ENCODE results near the gene SCPEP1. TPM values are rescaled to one million over a fixed set of nuclear protein-coding genes. Genes with fewer than 3 reads are reported as not detected.

SCPEP1 gene
- total and polyA plus RNA-seq, 2 of the 13 experiments (the other 11 are each of a cell fraction or from before 2014, with no cell fraction given), result 24.3 to 27.3 TPM

DNA sequence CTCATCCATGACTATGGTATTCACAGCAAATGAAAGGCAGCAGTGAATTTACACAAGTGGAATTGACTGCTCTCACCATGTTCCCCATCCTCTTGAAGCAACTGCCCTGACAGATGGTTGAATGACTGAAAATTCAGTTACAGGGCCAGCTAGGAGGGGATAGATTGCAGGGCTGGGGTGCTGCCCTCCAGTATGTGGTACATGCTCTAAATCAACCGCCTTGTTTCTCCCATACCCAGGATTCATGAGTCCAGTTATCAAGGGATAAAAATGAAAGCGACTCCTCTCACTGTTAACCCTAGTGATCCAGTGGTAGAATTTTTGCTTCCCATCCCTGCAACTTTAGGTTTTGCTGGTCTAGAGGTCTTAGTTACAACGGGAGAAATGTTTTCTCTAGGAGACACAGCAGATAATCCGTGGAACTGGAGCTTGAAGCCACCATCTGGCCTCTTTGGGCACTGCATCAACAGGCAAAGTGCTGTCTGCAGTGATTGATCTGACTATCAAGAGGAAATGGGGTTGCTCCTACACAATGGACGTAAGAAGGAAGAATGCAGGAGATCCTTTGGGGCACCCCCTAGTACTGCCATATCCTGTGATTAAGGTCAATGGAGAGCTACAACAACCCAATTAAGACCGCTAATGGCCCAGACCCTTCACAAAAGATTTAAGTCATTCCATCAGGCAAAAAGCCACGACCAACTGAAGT lies 32.0 kb downstream of the SCPEP1 start:
- ATAC-seq, result peak; percentile 96
- no TSS peak for BruUV-seq (replicated peaks)
- intact Hi-C loops (cut with micrococcal nuclease; ENCODE audit: unreplicated experiment) (loop anchor here (1.0 to 5.0 kb wide), 2 partner anchors 102 to 191 kb away; no protein-coding TSS in a partner anchor), in situ Hi-C loops (cut with HindIII; ENCODE audit: extremely low pct_ligation_motif_present, low pct_unique_long_range_greater_than_20kb) (loop anchor here (10.0 kb wide), 1 partner anchor 105 kb away; no protein-coding TSS in a partner anchor)
- no peak overlapping the region for H3K4me3 ChIP-seq (replicated peaks in 1 of 3; ENCODE audit: insufficient read depth in 1 of 3, low read depth in 2 of 3, low read length in 3 of 3)
- ChIA-PET POLR2A (no interaction called here), CTCF (ENCODE audit: low intra/inter-chr PET ratio, low total read pairs) (interaction anchor here (0.7 kb wide), 1 partner anchor 104 kb away, joined by 3 read pairs; no protein-coding TSS in a partner anchor)
- no peaks in the 10 kb centered on the region for H3K9me3 ChIP-seq (ENCODE audit: low read length)
- H3K79me2 ChIP-seq (ENCODE audit: insufficient read depth, low read length), result no peaks in the 10 kb centered on the region
- WGBS (ENCODE audit: low lambda C conversion rate), result 19% methylated on average over 7 of the region's 7 CpGs
- H3K9ac ChIP-seq (ENCODE audit: insufficient read depth, low read depth, low read length), result no peak overlapping the region
- peak; percentile 43 for DNase-seq (ENCODE audit: low spot score)
- H2AFZ ChIP-seq (ENCODE audit: low read length), result peak overlapping the region; percentile 47
- H3K4me2 ChIP-seq (ENCODE audit: low read depth, low read length), result peak overlapping the region; percentile 19; the same call in 1 of the 2 replicates
- FAIRE-seq, result peak; percentile 99
- H3K36me3 ChIP-seq (replicated peaks in 1 of 2; ENCODE audit: control insufficient read depth in 1 of 2, insufficient read depth in 2 of 2, low read length in 2 of 2), result no peaks in the 10 kb centered on the region
- no peaks in the 10 kb centered on the region for H3K27me3 ChIP-seq (ENCODE audit: control insufficient read depth in 1 of 2, insufficient read depth in 2 of 2, low read length in 2 of 2)
- H4K20me1 ChIP-seq (ENCODE audit: insufficient read depth, low read length), result no peaks in the 10 kb centered on the region
- no peaks in the 10 kb centered on the region for H3K4me1 ChIP-seq (ENCODE audit: insufficient read depth, low read length)
- H3K27ac ChIP-seq (ENCODE audit: extremely low read length, insufficient read depth, low read length), result no peak overlapping the region
- TF ChIP-seq ZNF441 (CRISPR knock-in tag; IDR thresholded peaks at IDR 0.05; ENCODE audit: borderline replicate concordance), result peak; percentile 39; the same call in 1 of the 2 replicates
- no peak for TF ChIP-seq ZBTB7B (CRISPR knock-in tag; IDR thresholded peaks at IDR 0.05)
- TF ChIP-seq FOXC1 (CRISPR knock-in tag; IDR thresholded peaks at IDR 0.05; ENCODE audit: borderline replicate concordance), result 0 out of 2 replicates have a peak, but pooled peaks have one; percentile 16
- peak; percentile 72 for TF ChIP-seq STAG1 (CRISPR knock-in tag; IDR thresholded peaks at IDR 0.05)
- TF ChIP-seq ZNF891 (CRISPR knock-in tag; IDR thresholded peaks at IDR 0.05), result no peak
- 0 out of 2 replicates have a peak, but pooled peaks have one; percentile 25 for TF ChIP-seq NCOA5 (CRISPR knock-in tag; IDR thresholded peaks at IDR 0.05)
- TF ChIP-seq FOXJ3 (CRISPR knock-in tag; IDR thresholded peaks at IDR 0.05; ENCODE audit: borderline replicate concordance), result 0 out of 2 replicates have a peak, but pooled peaks have one; percentile 34
- 0 out of 4 replicates have a peak, but pooled peaks of 1 of the 2 experiments have one; percentile 36 for TF ChIP-seq KLF16 (CRISPR knock-in tag; IDR thresholded peaks at IDR 0.05)
- TF ChIP-seq, protein P1, sequence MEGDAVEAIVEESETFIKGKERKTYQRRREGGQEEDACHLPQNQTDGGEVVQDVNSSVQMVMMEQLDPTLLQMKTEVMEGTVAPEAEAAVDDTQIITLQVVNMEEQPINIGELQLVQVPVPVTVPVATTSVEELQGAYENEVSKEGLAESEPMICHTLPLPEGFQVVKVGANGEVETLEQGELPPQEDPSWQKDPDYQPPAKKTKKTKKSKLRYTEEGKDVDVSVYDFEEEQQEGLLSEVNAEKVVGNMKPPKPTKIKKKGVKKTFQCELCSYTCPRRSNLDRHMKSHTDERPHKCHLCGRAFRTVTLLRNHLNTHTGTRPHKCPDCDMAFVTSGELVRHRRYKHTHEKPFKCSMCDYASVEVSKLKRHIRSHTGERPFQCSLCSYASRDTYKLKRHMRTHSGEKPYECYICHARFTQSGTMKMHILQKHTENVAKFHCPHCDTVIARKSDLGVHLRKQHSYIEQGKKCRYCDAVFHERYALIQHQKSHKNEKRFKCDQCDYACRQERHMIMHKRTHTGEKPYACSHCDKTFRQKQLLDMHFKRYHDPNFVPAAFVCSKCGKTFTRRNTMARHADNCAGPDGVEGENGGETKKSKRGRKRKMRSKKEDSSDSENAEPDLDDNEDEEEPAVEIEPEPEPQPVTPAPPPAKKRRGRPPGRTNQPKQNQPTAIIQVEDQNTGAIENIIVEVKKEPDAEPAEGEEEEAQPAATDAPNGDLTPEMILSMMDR (CRISPR knock-in tag; IDR thresholded peaks at IDR 0.05), result peak; percentile 80
- TF ChIP-seq NBN (conservative IDR thresholded peaks at IDR 0.05), result no peak
- TF ChIP-seq, protein P2, sequence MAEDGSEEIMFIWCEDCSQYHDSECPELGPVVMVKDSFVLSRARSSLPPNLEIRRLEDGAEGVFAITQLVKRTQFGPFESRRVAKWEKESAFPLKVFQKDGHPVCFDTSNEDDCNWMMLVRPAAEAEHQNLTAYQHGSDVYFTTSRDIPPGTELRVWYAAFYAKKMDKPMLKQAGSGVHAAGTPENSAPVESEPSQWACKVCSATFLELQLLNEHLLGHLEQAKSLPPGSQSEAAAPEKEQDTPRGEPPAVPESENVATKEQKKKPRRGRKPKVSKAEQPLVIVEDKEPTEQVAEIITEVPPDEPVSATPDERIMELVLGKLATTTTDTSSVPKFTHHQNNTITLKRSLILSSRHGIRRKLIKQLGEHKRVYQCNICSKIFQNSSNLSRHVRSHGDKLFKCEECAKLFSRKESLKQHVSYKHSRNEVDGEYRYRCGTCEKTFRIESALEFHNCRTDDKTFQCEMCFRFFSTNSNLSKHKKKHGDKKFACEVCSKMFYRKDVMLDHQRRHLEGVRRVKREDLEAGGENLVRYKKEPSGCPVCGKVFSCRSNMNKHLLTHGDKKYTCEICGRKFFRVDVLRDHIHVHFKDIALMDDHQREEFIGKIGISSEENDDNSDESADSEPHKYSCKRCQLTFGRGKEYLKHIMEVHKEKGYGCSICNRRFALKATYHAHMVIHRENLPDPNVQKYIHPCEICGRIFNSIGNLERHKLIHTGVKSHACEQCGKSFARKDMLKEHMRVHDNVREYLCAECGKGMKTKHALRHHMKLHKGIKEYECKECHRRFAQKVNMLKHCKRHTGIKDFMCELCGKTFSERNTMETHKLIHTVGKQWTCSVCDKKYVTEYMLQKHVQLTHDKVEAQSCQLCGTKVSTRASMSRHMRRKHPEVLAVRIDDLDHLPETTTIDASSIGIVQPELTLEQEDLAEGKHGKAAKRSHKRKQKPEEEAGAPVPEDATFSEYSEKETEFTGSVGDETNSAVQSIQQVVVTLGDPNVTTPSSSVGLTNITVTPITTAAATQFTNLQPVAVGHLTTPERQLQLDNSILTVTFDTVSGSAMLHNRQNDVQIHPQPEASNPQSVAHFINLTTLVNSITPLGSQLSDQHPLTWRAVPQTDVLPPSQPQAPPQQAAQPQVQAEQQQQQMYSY (CRISPR knock-in tag; IDR thresholded peaks at IDR 0.05), result no peak
- TF ChIP-seq ISL2 (CRISPR knock-in tag; IDR thresholded peaks at IDR 0.05), result no peak
- peak; percentile 59; the same call in 1 of the 2 replicates for TF ChIP-seq FOXK1 (CRISPR knock-in tag; IDR thresholded peaks at IDR 0.05; ENCODE audit: borderline replicate concordance, low read depth)
- TF ChIP-seq SMC3 (IDR thresholded peaks at IDR 0.05; ENCODE audit: low read length), result peak; percentile 61
- no peak for TF ChIP-seq STAT5B (CRISPR knock-in tag; IDR thresholded peaks at IDR 0.05)
- TF ChIP-seq, protein P3, sequence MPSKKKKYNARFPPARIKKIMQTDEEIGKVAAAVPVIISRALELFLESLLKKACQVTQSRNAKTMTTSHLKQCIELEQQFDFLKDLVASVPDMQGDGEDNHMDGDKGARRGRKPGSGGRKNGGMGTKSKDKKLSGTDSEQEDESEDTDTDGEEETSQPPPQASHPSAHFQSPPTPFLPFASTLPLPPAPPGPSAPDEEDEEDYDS (CRISPR knock-in tag; IDR thresholded peaks at IDR 0.05), result 0 out of 2 replicates have a peak, but pooled peaks have one; percentile 11
- no peak for TF ChIP-seq SNAPC2 (CRISPR knock-in tag; IDR thresholded peaks at IDR 0.05)
- 0 out of 2 replicates have a peak, but pooled peaks have one; percentile 25 for TF ChIP-seq KDM2A (CRISPR knock-in tag; IDR thresholded peaks at IDR 0.05; ENCODE audit: borderline replicate concordance, low read depth)
- TF ChIP-seq GFI1 (CRISPR knock-in tag; IDR thresholded peaks at IDR 0.05; ENCODE audit: borderline replicate concordance), result peak; percentile 74
